GM21737 (cell line): ENCODE measurements around the gene ZNF785.
A peak's percentile ranks its signal among the peaks of the same experiment; 100 is the strongest.

ENCODE experiments used
- ATAC-seq: cut with Tn5 transposase; IDR thresholded peaks from one replicate; pipeline ENCODE4 v1.9.1; 2021; ENCODE audit warnings: mild to moderate bottlenecking, moderate library complexity; ENCODE audit not compliant: unreplicated experiment

The ZNF785 gene

GRCh38 chr16:30567160-30567990, 18.1 kb downstream of the ZNF785 start:
- ATAC-seq, result no peak

DNA sequence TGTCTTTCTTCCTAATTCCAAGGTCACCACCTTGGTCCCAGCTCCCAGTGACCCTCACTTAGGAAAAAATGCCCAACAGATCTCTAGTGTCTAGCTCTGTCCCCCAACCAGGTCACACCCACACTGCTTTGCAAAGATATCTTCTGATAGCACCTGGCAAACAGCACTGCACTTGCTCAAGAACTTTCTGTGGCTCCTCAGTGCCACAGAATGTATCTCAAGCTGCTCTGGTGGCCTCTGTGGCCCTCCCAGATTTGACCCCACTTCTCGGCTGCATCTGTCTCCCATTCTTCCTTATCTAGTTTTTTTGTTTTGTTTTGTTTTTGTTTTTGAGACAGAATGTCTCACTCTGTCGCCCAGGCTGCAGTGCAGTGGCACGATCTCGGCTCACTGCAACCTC, 19.0 kb downstream of the ZNF785 start:
- no peak for ATAC-seq

- ATAC-seq, result no peak
Measured at GRCh38 chr16:30565984-30566383, 19.5 kb downstream of the ZNF785 start.

DNA sequence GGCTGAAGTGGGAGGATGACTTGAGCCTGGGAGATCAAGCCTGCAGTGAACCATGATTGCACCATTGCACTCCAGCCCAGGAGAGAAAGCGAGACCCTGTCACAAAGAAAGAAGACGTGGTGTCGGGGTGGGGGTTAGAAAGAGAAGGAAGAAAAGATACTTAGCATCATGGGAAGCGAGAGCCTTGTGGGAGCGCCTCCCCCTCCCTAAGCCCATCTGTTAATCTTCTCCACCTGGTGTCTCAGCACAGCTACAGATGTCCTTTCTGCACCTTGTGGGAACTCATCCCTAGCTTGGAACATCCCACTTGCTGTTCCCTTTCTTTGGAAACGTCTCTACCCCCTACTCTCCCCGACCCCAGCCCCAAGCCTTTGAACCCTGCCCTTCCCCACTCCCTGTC, 20.0 kb downstream of the ZNF785 start:
- no peak for ATAC-seq

DNA sequence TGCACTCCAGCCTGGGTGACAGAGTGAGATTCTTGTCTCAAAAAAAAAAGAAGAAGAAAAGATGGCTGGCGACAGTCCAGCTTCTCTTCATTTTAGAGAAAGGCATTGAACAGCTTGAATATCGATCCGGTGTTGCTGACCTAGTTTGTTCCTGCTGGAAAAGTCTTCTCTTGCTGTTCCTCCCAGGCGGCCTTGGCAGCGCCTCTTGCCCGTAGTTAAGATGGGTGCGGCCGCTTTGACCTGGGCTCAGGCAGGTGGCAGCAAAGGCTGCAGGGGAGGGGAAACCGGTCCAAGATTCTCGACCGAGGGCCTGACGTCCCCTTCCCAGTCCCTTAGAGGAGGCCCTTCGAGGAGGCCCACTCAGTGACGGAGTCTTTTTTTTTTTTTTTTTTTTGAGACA, 23.5 kb downstream of the ZNF785 start:
- no peak for ATAC-seq

DNA sequence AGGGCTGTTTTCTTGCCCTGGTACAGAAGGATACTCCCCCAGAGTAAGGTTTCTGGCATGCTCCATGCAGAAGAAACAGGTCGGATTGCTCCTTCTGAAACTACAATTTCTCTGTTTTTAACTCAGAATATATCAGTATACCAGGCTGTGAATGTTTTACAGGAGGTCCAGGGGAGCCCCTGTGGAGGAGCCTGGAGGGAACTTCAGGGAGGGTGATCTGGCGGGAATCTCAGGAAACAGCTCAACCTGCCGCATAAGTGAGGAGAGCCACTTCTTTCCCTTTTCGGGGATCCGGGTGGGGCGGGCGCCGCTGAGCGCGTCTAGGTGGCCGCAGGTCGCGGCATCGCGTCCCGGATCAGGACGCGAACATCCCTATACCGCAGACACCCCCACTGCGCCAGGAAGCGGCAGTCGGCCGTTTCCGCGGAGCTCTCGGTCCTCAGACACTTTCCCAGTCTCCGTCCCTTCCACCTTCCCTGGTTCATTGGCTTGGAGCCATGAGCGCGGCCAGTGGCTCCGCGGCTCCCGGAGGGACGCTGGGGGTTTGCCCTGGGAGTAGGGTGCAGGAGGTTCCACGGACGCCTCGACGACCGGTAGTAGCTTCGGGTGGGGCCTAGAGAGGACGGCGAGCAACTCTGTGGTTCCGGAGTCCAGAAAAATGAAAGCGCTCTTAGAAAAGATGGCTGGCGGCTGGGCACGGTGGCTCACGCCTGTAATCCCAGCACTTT, 24.2 kb downstream of the ZNF785 start:
- no peak for ATAC-seq

GRCh38 chr16:30559690-30560089, 25.8 kb downstream of the ZNF785 start:
- ATAC-seq, result no peak

- ATAC-seq, result no peak
Measured at GRCh38 chr16:30558789-30559377, 26.6 kb downstream of the ZNF785 start.

- peak; percentile 87 for ATAC-seq
Measured at GRCh38 chr16:30557957-30558788, 27.3 kb downstream of the ZNF785 start, which contains the start of gene ZNF764. Gene ZNF764, minus strand, starts transcription at chr16:30558374. Its CDS starts 192 bp downstream, at chr16:30558182.

- no peak for ATAC-seq
Measured at GRCh38 chr16:30557707-30557956, 27.9 kb downstream of the ZNF785 start.

DNA sequence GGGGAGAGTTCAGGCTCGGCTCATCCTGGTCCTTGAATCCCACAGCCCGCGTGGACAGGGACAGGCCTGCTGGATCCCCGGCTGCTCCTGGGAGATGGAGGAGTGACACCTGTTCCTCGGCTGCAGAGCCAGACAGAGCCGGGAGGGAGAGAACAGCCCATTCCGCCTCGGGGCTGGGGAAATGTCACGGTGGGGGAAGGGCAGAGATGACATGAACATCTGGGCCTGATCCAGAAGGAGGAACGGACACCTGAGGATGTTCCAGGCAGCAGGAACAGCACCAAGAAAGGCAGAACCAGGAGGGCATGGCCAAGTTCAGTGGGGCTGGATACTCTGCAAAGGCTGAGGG, 29.4 kb downstream of the ZNF785 start:
- ATAC-seq, result no peak

GRCh38 chr16:30555315-30556124, 30.0 kb downstream of the ZNF785 start:
- ATAC-seq, result no peak

GRCh38 chr16:30554557-30555314, 30.8 kb downstream of the ZNF785 start:
- no peak for ATAC-seq

DNA sequence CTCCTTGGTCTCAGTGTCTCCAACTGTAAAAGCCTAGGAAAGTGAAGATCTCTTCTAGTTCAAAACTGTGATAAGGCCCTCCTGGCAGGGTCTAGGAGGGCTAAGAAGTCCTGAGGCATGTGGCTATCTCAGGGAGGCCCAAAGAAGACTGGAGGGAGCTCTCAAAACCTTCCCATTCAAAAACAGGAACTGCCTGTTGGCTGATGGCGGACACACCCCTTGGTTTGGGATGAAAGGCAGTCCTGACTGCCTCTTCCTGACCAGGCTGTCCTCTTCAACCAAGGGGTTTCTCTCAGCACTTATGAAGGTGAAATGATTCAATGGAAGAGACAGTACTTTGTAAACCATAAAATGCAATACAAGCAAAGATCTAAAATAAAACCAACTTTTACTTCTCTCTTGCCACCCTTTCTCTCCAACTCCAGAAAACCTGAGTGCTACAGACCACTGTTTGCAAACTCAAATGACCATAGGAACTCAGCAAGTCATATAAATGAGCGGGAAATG, 32.1 kb downstream of the ZNF785 start:
- no peak for ATAC-seq

DNA sequence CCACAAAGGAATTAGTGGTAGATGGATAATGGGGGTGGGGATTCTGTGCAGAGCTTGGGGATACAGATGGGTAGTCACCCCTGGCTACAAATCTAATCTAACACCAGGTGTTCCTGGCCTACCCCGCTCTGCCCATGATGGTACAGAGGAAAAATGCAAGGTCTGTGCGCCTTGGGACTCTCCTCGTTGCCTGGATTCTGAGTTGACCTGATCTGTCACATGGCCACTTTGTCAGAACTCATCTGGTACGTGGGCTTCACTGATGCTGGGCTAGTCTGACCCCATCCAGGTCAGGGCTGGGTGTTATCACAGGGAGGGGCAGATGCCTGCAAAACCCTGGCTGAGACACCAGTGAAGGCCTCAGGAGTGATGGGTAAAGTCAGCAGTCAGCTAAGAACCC, 32.5 kb downstream of the ZNF785 start:
- ATAC-seq, result no peak

DNA sequence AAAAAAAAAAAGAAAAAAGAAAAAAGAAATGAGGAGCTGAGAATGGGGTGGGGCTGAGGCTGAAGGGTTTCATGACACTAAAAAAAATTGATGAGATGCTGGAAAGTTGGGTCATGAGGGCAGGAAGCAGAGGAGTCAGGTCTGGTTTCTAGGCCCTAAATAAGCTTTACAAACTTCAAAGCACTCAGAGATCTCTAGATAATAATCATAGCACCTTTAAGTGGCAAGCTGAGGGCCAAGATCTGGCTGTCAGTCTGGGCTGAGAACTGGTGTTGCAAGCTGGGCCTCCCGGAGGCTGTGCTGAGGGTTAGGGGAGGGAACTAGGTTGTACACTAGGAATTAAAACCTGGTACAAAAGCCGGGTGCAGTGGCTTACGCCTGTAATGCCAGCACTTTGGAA, 33.7 kb downstream of the ZNF785 start:
- no peak for ATAC-seq

- no peak for ATAC-seq
Measured at GRCh38 chr16:30548416-30549253, 36.9 kb downstream of the ZNF785 start.

- ATAC-seq, result no peak
Measured at GRCh38 chr16:30546115-30546514, 39.4 kb downstream of the ZNF785 start.

GRCh38 chr16:30543067-30543466, 42.4 kb downstream of the ZNF785 start:
- no peak for ATAC-seq
